22Rv1 (cell line): ENCODE data around the gene NMT1.
"Not testable (repeated sequence)": the region's sequence is repeated elsewhere in the genome, so short reads cannot be mapped to it uniquely, and the experiment has no call there.

Experiments used
- H3K27ac ChIP-seq: fragments of 450-650 bp; 2 replicates; pipeline ENCODE4 v1.5.1; 2017
- CTCF ChIP-seq: fragments of 450-650 bp; IDR thresholded peaks from 2 replicates; pipeline ENCODE4 v1.5.1; 2017; ENCODE audit warnings: mild to moderate bottlenecking
- ZFX ChIP-seq: fragments of 450-650 bp; IDR thresholded peaks from 2 replicates; pipeline ENCODE4 v1.6.1; 2017; ENCODE audit warnings: antibody characterized with exemption, borderline replicate concordance

The NMT1 gene

GRCh38 chr17:45123930-45124796 is 63.0 kb downstream of the NMT1 start:
- no peak overlapping the region for H3K27ac ChIP-seq
- no peak for TF ChIP-seq CTCF
- no peak for TF ChIP-seq ZFX

GRCh38 chr17:45124797-45125122 is 63.6 kb downstream of the NMT1 start:
- H3K27ac ChIP-seq, result not testable (repeated sequence)

GRCh38 chr17:45125509-45125908 is 64.4 kb downstream of the NMT1 start:
- no peak overlapping the region for H3K27ac ChIP-seq
- TF ChIP-seq ZFX (no peak), CTCF (no peak)

- H3K27ac ChIP-seq, result no peak overlapping the region
- TF ChIP-seq CTCF (no peak), ZFX (no peak)
Measured at GRCh38 chr17:45127207-45127547, 66.1 kb downstream of the NMT1 start.

GRCh38 chr17:45127548-45128300 is 66.6 kb downstream of the NMT1 start:
- TF ChIP-seq ZFX (no peak), CTCF (no peak)
- H3K27ac ChIP-seq, result no peak overlapping the region

GRCh38 chr17:45128331-45128730 is 67.2 kb downstream of the NMT1 start:
- no peak overlapping the region for H3K27ac ChIP-seq
- no peak for TF ChIP-seq ZFX
- TF ChIP-seq CTCF, result no peak

- no peak overlapping the region for H3K27ac ChIP-seq
- TF ChIP-seq ZFX, result no peak
Measured at GRCh38 chr17:45128989-45129388, 67.9 kb downstream of the NMT1 start.

GRCh38 chr17:45129426-45129939 is 68.4 kb downstream of the NMT1 start:
- TF ChIP-seq CTCF, result no peak
- TF ChIP-seq ZFX, result no peak
- no peak overlapping the region for H3K27ac ChIP-seq
